Sigmoid colon (tissue), 7 donors: ENCODE measurements around the gene MALAT1. TPM values are rescaled to one million over a fixed set of nuclear protein-coding genes. Genes with fewer than 3 reads are reported as not detected.

ENCODE experiments used
- DNase-seq: peaks from one replicate; pipeline ENCODE4 v3.0.0-alpha.2; 2019
- H3K27ac ChIP-seq, 4 donors: fragments of 200-600 bp; sonication (generic); one replicate each; pipeline ENCODE4 v1.5.1; 2016 to 2019; ENCODE audit warnings: mild to moderate bottlenecking in 1 of 4
- H3K27me3 ChIP-seq, 3 donors: fragments of 200-600 bp; sonication (generic); one replicate each; pipeline ENCODE4 v1.5.1; 2019; ENCODE audit warnings: mild to moderate bottlenecking in 1 of 3
- H3K36me3 ChIP-seq, 4 donors: fragments of 200-600 bp; sonication (generic); one replicate each; pipeline ENCODE4 v1.5.1; 2016 to 2019
- H3K4me1 ChIP-seq, 4 donors: fragments of 200-600 bp; sonication (generic); one replicate each; pipeline ENCODE4 v1.5.1; 2017 to 2019
- H3K4me3 ChIP-seq, 4 donors: fragments of 200-600 bp; sonication (generic); one replicate each; pipeline ENCODE4 v1.5.1; 2017 to 2019; ENCODE audit warnings: mild to moderate bottlenecking in 2 of 4, moderate library complexity in 1 of 4
- H3K9me3 ChIP-seq, 4 donors: fragments of 200-600 bp in 3 of 4; sonication (generic) in 3 of 4; one replicate each; pipeline versions ENCODE4 v1.5.1 to v1.6.1; 2013 to 2019
- EP300 ChIP-seq, 4 donors: sonication (generic); formaldehyde crosslinking; IDR thresholded peaks; one replicate each; pipeline ENCODE4 v1.6.1; 2017; ENCODE audit warnings: antibody characterized with exemption in 4 of 4
- POLR2A ChIP-seq, 2 donors: fragments of 450-650 bp; IDR thresholded peaks; one replicate each; pipeline ENCODE4 v1.6.1; 2016; ENCODE audit warnings: antibody characterized with exemption in 2 of 2, mild to moderate bottlenecking in 2 of 2, moderate library complexity in 2 of 2
- POLR2AphosphoS5 ChIP-seq, 4 donors: sonication (generic); formaldehyde crosslinking; IDR thresholded peaks; one replicate each; pipeline ENCODE4 v1.6.1; 2017; ENCODE audit warnings: antibody characterized with exemption in 4 of 4
- WGBS, 2 donors: extraction: QIAGEN DNeasy Blood & Tissue Kit; methylation state at CpG; one replicate each; pipeline ENCODE4 v1.1.7; 2013; 5-methylcytosine and 5-hydroxymethylcytosine counted together
- intact Hi-C: fragments of 100-400 bp; cut with DNase I; formaldehyde crosslinking; loops from one replicate; pipeline ENCODE4 v1.15.1; 2023
- polyA plus RNA-seq, 3 donors: library from polyadenylated mRNA; stranded (reverse); fragments of 200-250 nt; gene quantifications; one replicate each; pipeline ENCODE4 v1.2.3, GENCODE V29; 2013
- total RNA-seq, 4 donors: library from RNA; depleted of rRNA; stranded (reverse); fragments of >200 nt; gene quantifications; one replicate each; pipeline ENCODE4 v1.1.0, GENCODE V29; 2016
- TF ChIP-seq, protein P1 (sequence below), 4 experiments: fragments of 450-650 bp in 3 of 4; fragments of 200-600 bp in 1 of 4; IDR thresholded peaks; one replicate each; pipeline ENCODE4 v1.5.1; 2016 to 2019; ENCODE audit warnings: antibody characterized with exemption in 4 of 4, mild to moderate bottlenecking in 3 of 4, moderate library complexity in 2 of 4
- donor health status: healthy with polysubstance abuse.
- donor health status: Bipolar disorder and iron deficiency.
- donor health status: healthy.

The MALAT1 gene
- total and polyA plus RNA-seq, 7 donors, result 6.6 to 32,672 (median 10,511) TPM

DNA sequence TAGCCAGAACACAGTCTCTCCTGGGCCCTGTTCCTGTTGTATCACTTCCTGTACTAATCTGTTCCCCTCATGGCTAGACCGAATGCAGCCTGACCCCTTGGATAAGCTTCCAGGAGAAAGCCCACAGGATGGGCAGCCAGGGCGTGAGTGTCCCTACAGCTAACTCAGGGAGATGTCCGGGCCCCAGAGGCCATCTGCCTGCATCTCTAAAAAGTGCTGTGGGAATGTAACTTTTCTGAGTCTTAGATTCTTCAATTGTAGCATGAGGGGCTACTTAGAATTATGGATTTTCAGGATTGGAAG is 7.7 kb upstream of the MALAT1 start:
- DNase-seq, result peak; percentile 64
- 62 to 79% methylated on average over 3 of the region's 3 CpGs for WGBS, 2 donors
- Histone ChIP-seq H3K4me1 (peaks cover 4 to 97% (median 96%) of the 10 kb centered on the region in 4 donors), H3K9me3 (no peaks in the 10 kb centered on the region), H3K27ac (peak overlapping the region; percentile 92 to 100 (median 97)), H3K27me3 (no peaks in the 10 kb centered on the region), H3K4me3 (no peak overlapping the region), H3K36me3 (no peaks in the 10 kb centered on the region)
- intact Hi-C loops, result no loop called here
- TF ChIP-seq, protein P1, sequence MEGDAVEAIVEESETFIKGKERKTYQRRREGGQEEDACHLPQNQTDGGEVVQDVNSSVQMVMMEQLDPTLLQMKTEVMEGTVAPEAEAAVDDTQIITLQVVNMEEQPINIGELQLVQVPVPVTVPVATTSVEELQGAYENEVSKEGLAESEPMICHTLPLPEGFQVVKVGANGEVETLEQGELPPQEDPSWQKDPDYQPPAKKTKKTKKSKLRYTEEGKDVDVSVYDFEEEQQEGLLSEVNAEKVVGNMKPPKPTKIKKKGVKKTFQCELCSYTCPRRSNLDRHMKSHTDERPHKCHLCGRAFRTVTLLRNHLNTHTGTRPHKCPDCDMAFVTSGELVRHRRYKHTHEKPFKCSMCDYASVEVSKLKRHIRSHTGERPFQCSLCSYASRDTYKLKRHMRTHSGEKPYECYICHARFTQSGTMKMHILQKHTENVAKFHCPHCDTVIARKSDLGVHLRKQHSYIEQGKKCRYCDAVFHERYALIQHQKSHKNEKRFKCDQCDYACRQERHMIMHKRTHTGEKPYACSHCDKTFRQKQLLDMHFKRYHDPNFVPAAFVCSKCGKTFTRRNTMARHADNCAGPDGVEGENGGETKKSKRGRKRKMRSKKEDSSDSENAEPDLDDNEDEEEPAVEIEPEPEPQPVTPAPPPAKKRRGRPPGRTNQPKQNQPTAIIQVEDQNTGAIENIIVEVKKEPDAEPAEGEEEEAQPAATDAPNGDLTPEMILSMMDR (IDR thresholded peaks at IDR 0.05), result no peak
- no peak for TF ChIP-seq EP300 (IDR thresholded peaks at IDR 0.05)
- TF ChIP-seq POLR2AphosphoS5 (IDR thresholded peaks at IDR 0.05), result no peak
- no peak for TF ChIP-seq POLR2A (IDR thresholded peaks at IDR 0.05)

GRCh38 chr11:65491614-65492386 is 7.0 kb upstream of the MALAT1 start:
- H3K27me3 ChIP-seq, result no peaks in the 10 kb centered on the region
- TF ChIP-seq POLR2A (IDR thresholded peaks at IDR 0.05) (peak in 1 of 2 donors; percentile 15), POLR2AphosphoS5 (IDR thresholded peaks at IDR 0.05) (peak; percentile 41 to 72 (median 58)), EP300 (IDR thresholded peaks at IDR 0.05) (peak in 3 of 4 donors; percentile 54 to 90 (median 89))
- TF ChIP-seq, protein P1 (IDR thresholded peaks at IDR 0.05), result no peak
- WGBS, 2 donors, result 12 to 39% methylated on average over 17 of the region's 17 CpGs
- peaks cover 4 to 97% (median 96%) of the 10 kb centered on the region in 4 donors for H3K4me1 ChIP-seq
- no peaks in the 10 kb centered on the region for H3K9me3 ChIP-seq
- peak overlapping the region; percentile 92 to 100 (median 97) for H3K27ac ChIP-seq
- H3K4me3 ChIP-seq, result no peak overlapping the region
- DNase-seq, result peak; percentile 94
- no peaks in the 10 kb centered on the region for H3K36me3 ChIP-seq
- intact Hi-C loops, result no loop called here

DNA sequence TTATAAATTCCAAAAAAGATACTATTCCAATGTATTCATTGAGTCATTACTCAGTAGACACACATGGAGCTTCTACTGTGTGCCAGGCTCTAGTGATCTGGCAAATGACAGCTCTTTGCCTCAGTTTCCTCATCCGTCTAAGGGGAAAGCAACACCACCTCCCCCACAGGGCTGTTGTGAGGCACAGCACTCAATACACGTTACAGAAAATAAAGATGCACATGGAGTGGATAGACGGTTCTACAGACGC is 6.5 kb upstream of the MALAT1 start:
- no peak for DNase-seq
- peaks cover 4 to 95% (median 94%) of the 10 kb centered on the region in 4 donors for H3K4me1 ChIP-seq
- no peaks in the 10 kb centered on the region for H3K27me3 ChIP-seq
- H3K36me3 ChIP-seq, result no peaks in the 10 kb centered on the region
- WGBS, 2 donors, result 43 to 67% methylated on average over 4 of the region's 4 CpGs
- no peak for TF ChIP-seq POLR2AphosphoS5 (IDR thresholded peaks at IDR 0.05)
- TF ChIP-seq, protein P1 (IDR thresholded peaks at IDR 0.05), result no peak
- TF ChIP-seq EP300 (IDR thresholded peaks at IDR 0.05), result no peak
- no peak for TF ChIP-seq POLR2A (IDR thresholded peaks at IDR 0.05)
- H3K4me3 ChIP-seq, result peak overlapping the region in 1 of 4 donors; percentile 3
- intact Hi-C loops, result no loop called here
- no peaks in the 10 kb centered on the region for H3K9me3 ChIP-seq
- peak overlapping the region; percentile 92 to 100 (median 97) for H3K27ac ChIP-seq

- TF ChIP-seq EP300 (IDR thresholded peaks at IDR 0.05) (peak in 2 of 4 donors; percentile 35 to 64), POLR2A (IDR thresholded peaks at IDR 0.05) (peak; percentile 39 to 65), POLR2AphosphoS5 (IDR thresholded peaks at IDR 0.05) (peak; percentile 60 to 82 (median 78))
- TF ChIP-seq, protein P1 (IDR thresholded peaks at IDR 0.05), result no peak
- no peaks in the 10 kb centered on the region for H3K27me3 ChIP-seq
- peaks cover 4 to 94% (median 93%) of the 10 kb centered on the region in 4 donors for H3K4me1 ChIP-seq
- no peaks in the 10 kb centered on the region for H3K9me3 ChIP-seq
- 27 to 42% methylated on average over 6 of the region's 6 CpGs for WGBS, 2 donors
- intact Hi-C loops, result no loop called here
- DNase-seq, result peak; percentile 97
- H3K4me3 ChIP-seq, result peak overlapping the region in 2 of 4 donors; percentile 3 to 4
- H3K27ac ChIP-seq, result peak overlapping the region; percentile 92 to 100 (median 97)
- H3K36me3 ChIP-seq, result no peaks in the 10 kb centered on the region
Measured at GRCh38 chr11:65492637-65493366, 6.0 kb upstream of the MALAT1 start.
